ENCODE measurements around the gene PLP2.
"Not testable (repeated sequence)": the region's sequence is repeated elsewhere in the genome, so short reads cannot be mapped to it uniquely, and the experiment has no call there.

DNA sequence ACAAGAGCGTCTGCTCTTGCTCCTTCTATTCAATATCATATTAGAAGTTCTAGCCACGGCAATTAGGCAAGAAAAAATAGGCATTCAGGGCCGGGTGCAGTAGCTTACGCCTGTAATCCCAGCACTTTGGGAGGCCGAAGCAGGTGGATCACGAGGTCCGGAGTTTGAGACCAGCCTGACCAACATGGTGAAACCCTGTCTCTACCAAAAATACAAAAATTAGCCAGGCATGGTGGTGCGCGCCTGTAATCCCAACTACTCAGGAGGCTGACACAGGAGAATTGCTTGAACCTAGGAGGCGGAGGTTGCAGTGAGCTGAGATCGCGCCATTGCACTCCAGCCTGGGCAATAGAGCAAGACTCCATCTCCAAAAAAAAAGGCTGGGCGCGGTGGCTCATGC is 22.4 kb upstream of the PLP2 start:
- TF ChIP-seq, protein P1, sequence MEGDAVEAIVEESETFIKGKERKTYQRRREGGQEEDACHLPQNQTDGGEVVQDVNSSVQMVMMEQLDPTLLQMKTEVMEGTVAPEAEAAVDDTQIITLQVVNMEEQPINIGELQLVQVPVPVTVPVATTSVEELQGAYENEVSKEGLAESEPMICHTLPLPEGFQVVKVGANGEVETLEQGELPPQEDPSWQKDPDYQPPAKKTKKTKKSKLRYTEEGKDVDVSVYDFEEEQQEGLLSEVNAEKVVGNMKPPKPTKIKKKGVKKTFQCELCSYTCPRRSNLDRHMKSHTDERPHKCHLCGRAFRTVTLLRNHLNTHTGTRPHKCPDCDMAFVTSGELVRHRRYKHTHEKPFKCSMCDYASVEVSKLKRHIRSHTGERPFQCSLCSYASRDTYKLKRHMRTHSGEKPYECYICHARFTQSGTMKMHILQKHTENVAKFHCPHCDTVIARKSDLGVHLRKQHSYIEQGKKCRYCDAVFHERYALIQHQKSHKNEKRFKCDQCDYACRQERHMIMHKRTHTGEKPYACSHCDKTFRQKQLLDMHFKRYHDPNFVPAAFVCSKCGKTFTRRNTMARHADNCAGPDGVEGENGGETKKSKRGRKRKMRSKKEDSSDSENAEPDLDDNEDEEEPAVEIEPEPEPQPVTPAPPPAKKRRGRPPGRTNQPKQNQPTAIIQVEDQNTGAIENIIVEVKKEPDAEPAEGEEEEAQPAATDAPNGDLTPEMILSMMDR (conservative IDR thresholded peaks at IDR 0.05): not testable (repeated sequence)
- not testable (repeated sequence) for TF ChIP-seq EZH2 (IDR thresholded peaks at IDR 0.05; ENCODE audit: low read depth)
